GM12878 (cell line): ENCODE data around the gene C16orf74. TPM values are rescaled to one million over a fixed set of nuclear protein-coding genes. Genes with fewer than 3 reads are reported as not detected.

Source experiments
- ATAC-seq: fragments of 200-7000 bp; cut with Tn5 transposase; 3 replicates; pipeline ENCODE4 v1.9.1; 2020; ENCODE audit warnings: mild to moderate bottlenecking, moderate library complexity
- BruUV-seq: library from RNA; stranded (reverse); fragments of 400-500 nt; replicated peaks from 2 replicates; lab custom pipeline; 2021; lab: Mats Ljungman, UMichigan
- CTCF ChIA-PET: fragments of 300-600 bp; sonication (Branson Sonifier 250); formaldehyde crosslinking; extraction: SDS; loops from one replicate; lab custom pipeline; 2021; ENCODE audit warnings: inconsistent platforms; lab: Yijun Ruan, JAX
- POLR2A ChIA-PET: fragments of 350-600 bp; formaldehyde crosslinking; extraction: SDS; loops from one replicate; lab custom pipeline; 2021; ENCODE audit warnings: inconsistent platforms; lab: Charles Lee
- RAD21 ChIA-PET: fragments of 300-600 bp; sonication (Branson Sonifier 250); formaldehyde crosslinking; loops from one replicate; lab custom pipeline; 2023; ENCODE audit warnings: antibody characterized with exemption; ENCODE audit not compliant: unreplicated experiment; lab: Charles Lee
- SMC1A ChIA-PET: fragments of 300-600 bp; sonication (Branson Sonifier 250); formaldehyde crosslinking; loops from one replicate; lab custom pipeline; 2023; ENCODE audit not compliant: unreplicated experiment, uncharacterized antibody; lab: Charles Lee
- DNase-seq: peaks from one replicate; pipeline ENCODE4 v3.0.0-alpha.2; 2011; ENCODE audit warnings: low read depth, low spot score
- FAIRE-seq: peaks from 3 replicates; lab custom pipeline; 2011; peaks lifted over from hg19 to GRCh38; lab: Jason Lieb, UNC
- H2AFZ ChIP-seq: 2 replicates; pipeline ENCODE4 v1.6.0; 2011; ENCODE audit warnings: low read depth, low read length, control low read depth; ENCODE audit not compliant: control insufficient read depth
- H3K27ac ChIP-seq: 2 replicates; pipeline ENCODE4 v1.5.1; 2011; ENCODE audit warnings: control low read depth; ENCODE audit not compliant: control insufficient read depth, insufficient read depth
- H3K27me3 ChIP-seq, 2 experiments: replicated peaks in 1 of 2; 2 replicates each; pipeline versions ENCODE4 v1.6.0 to v1.6.1; 2011; ENCODE audit warnings: low read length in 1 of 2; ENCODE audit not compliant: control insufficient read depth in 2 of 2, insufficient read depth in 2 of 2
- H3K36me3 ChIP-seq, 2 experiments: 2 replicates each; pipeline ENCODE4 v1.5.1; 2011; ENCODE audit warnings: low read length in 1 of 2; ENCODE audit not compliant: control insufficient read depth in 2 of 2, insufficient read depth in 2 of 2
- H3K4me1 ChIP-seq: 2 replicates; pipeline ENCODE4 v1.6.1; 2011; ENCODE audit warnings: mild to moderate bottlenecking, low read length, moderate library complexity, mixed read lengths; ENCODE audit not compliant: control insufficient read depth, insufficient read depth
- H3K4me2 ChIP-seq: 2 replicates; pipeline ENCODE4 v1.6.0; 2011; ENCODE audit warnings: control low read depth; ENCODE audit not compliant: control insufficient read depth, insufficient read depth
- H3K4me3 ChIP-seq: fragments of 200-600 bp; sonication (generic); 2 replicates; pipeline ENCODE4 v1.5.1; 2016
- H3K79me2 ChIP-seq: 2 replicates; pipeline ENCODE4 v1.6.0; 2011; ENCODE audit warnings: low read length; ENCODE audit not compliant: control insufficient read depth, insufficient read depth
- H3K9ac ChIP-seq: 2 replicates; pipeline ENCODE4 v1.8.0; 2011; ENCODE audit warnings: low read length, control low read depth, mixed read lengths; ENCODE audit not compliant: control insufficient read depth, insufficient read depth
- H3K9me3 ChIP-seq: replicated peaks from 3 replicates; pipeline ENCODE4 v1.5.1; 2011; ENCODE audit warnings: mild to moderate bottlenecking, low read length; ENCODE audit not compliant: control insufficient read depth, insufficient read depth
- H4K20me1 ChIP-seq: 2 replicates; pipeline ENCODE4 v1.6.0; 2011; ENCODE audit not compliant: control insufficient read depth, insufficient read depth
- CUX1 ChIP-seq: IDR thresholded peaks from 2 replicates; pipeline ENCODE4 v1.6.1; 2012; ENCODE audit warnings: improper control_type of control experiment, low read depth, low read length; ENCODE audit not compliant: insufficient replicate concordance
- GABPA ChIP-seq: IDR thresholded peaks from 2 replicates; pipeline ENCODE4 v1.6.1; 2014; ENCODE audit warnings: antibody characterized with exemption, low read depth, mild to moderate bottlenecking, inconsistent platforms
- MEF2A ChIP-seq: IDR thresholded peaks from 2 replicates; pipeline ENCODE4 v1.6.1; 2011; ENCODE audit warnings: low read depth, mild to moderate bottlenecking, low read length, moderate library complexity; ENCODE audit not compliant: insufficient read depth
- NFIC ChIP-seq: IDR thresholded peaks from 2 replicates; pipeline ENCODE4 v1.6.1; 2012; ENCODE audit warnings: low read depth, mild to moderate bottlenecking, inconsistent platforms, low read length, moderate library complexity
- NRF1 ChIP-seq: conservative IDR thresholded peaks from 2 replicates; pipeline ENCODE4 v1.6.1; 2011; ENCODE audit warnings: mild to moderate bottlenecking, low read depth, low read length, improper control_type of control experiment
- PRDM15 ChIP-seq: fragments of 450-650 bp; formaldehyde crosslinking; IDR thresholded peaks from 2 replicates; pipeline ENCODE4 v1.4.0; 2020; ENCODE audit warnings: mild to moderate bottlenecking, moderate library complexity
- STAT3 ChIP-seq: IDR thresholded peaks from 2 replicates; pipeline ENCODE4 v1.6.1; 2011; ENCODE audit warnings: low read depth, low read length, improper control_type of control experiment
- ZNF592 ChIP-seq: fragments of 450-650 bp; IDR thresholded peaks from 2 replicates; pipeline ENCODE4 v1.6.1; 2017; ENCODE audit warnings: mild to moderate bottlenecking, moderate library complexity
- WGBS: methylation state at CpG from one replicate; pipeline ENCODE4 v1.1.6; 2016; ENCODE audit warnings: low lambda C conversion rate; ENCODE audit not compliant: insufficient replicate concordance, insufficient coverage; ENCODE audit errors: missing lambda C conversion rate; 5-methylcytosine and 5-hydroxymethylcytosine counted together
- in situ Hi-C: fragments of 300-500 bp; cut with MboI; formaldehyde crosslinking; loops from 9 replicates; pipeline ENCODE4 v1.14.3; 2018; ENCODE audit warnings: mixed read lengths
- intact Hi-C: fragments of 100-400 bp; cut with micrococcal nuclease; formaldehyde crosslinking; loops from one replicate; pipeline ENCODE4 v1.14.2; 2022; ENCODE audit not compliant: unreplicated experiment
- polyA plus RNA-seq, 11 experiments: library from polyadenylated mRNA; depleted of rRNA in 4 of 11; unstranded in 6 of 11; stranded (reverse) in 5 of 11; fragments of >200 nt; fragmentation: Nextera tagmentation in 4 of 11; fragmentation: Illumina TruSeq in 1 of 11; extraction: Ambion mirVana in 4 of 11; extraction: Trizol in 1 of 11; gene quantifications; 1 replicate in 1 of 11; 2 replicates in 10 of 11; pipeline versions ENCODE4 v1.2.1 to v1.2.3, GENCODE V29; 2011 to 2016; ENCODE audit warnings: inconsistent platforms in 2 of 11, missing spikeins in 2 of 11, low read depth in 1 of 11
- total RNA-seq, 4 experiments: library from RNA; depleted of rRNA in 3 of 4; stranded (reverse); fragments of >200 nt in 3 of 4; fragmentation: Illumina TruSeq in 1 of 4; extraction: Trizol in 1 of 4; gene quantifications; 2 replicates each; pipeline versions ENCODE4 v1.2.1 to v1.2.3, GENCODE V29; 2013 to 2021

Gene C16orf74
- total and polyA plus RNA-seq, 10 of the 15 experiments (the other 5 are each of a cell fraction or from before 2014, with no cell fraction given), result 0.23 to 20.1 (median 6.8) TPM

GRCh38 chr16:85719605-85720301 lies 31.1 kb downstream of the C16orf74 start:
- intact Hi-C loops, result loop anchor here (5.0 to 10.0 kb wide), 4 partner anchors 38 to 325 kb away; no protein-coding TSS in a partner anchor
- no peak overlapping the region for H3K4me2 ChIP-seq
- ChIA-PET RAD21 (interaction anchor here (1.1 to 1.5 kb wide), 3 partner anchors 17 to 325 kb away, joined by 3 read pairs; no protein-coding TSS in a partner anchor), CTCF (interaction anchor here (0.7 to 6.4 kb wide), 11 partner anchors 12 to 326 kb away, joined by 3 to 36 read pairs (median 7); no protein-coding TSS in a partner anchor), POLR2A (interaction anchor here (0.6 to 0.7 kb wide), 5 partner anchors 10 to 805 kb away, joined by 3 to 5 read pairs (median 4); no protein-coding TSS in a partner anchor), SMC1A (no interaction called here)
- 65% methylated on average over 11 of the region's 11 CpGs for WGBS
- no peaks in the 10 kb centered on the region for H3K27me3 ChIP-seq
- no peak for ATAC-seq
- DNase-seq, result no peak
- H2AFZ ChIP-seq, result no peak overlapping the region
- no peaks in the 10 kb centered on the region for H4K20me1 ChIP-seq
- no peaks in the 10 kb centered on the region for H3K4me1 ChIP-seq
- no peak for FAIRE-seq
- no peak overlapping the region for H3K4me3 ChIP-seq
- in situ Hi-C loops, result loop anchor here (5.0 kb wide), 1 partner anchor 62 kb away; no protein-coding TSS in a partner anchor
- no peaks in the 10 kb centered on the region for H3K9me3 ChIP-seq
- H3K9ac ChIP-seq, result no peak overlapping the region
- BruUV-seq, result no TSS peak
- no peak overlapping the region for H3K27ac ChIP-seq
- no peaks in the 10 kb centered on the region for H3K79me2 ChIP-seq
- no peaks in the 10 kb centered on the region for H3K36me3 ChIP-seq
- TF ChIP-seq CUX1 (no peak), ZNF592 (no peak), PRDM15 (CRISPR knock-in tag) (no peak), GABPA (no peak), MEF2A (no peak), STAT3 (no peak), NRF1 (no peak), NFIC (no peak)
